ENCODE measurements around the gene GPSM1. TPM values are rescaled to one million over a fixed set of nuclear protein-coding genes. Genes with fewer than 3 reads are reported as not detected.

The GPSM1 gene
- total RNA-seq, 1 experiment from 2014 or later, result 26.4 TPM

GRCh38 chr9:136357202-136357725 lies 29.9 kb downstream of the GPSM1 start:
- Histone ChIP-seq H3K9me3 (ENCODE audit: control insufficient read depth in 1 of 2, insufficient read depth in 1 of 2, low read depth in 1 of 2, low read length in 2 of 2) (no peaks in the 10 kb centered on the region), H3K27ac (ENCODE audit: low read depth, low read length) (no peak overlapping the region), H3K4me1 (ENCODE audit: control insufficient read depth in 1 of 2, insufficient read depth in 2 of 2, low read length in 2 of 2) (peaks cover 9 to 24% of the 10 kb centered on the region in 2 experiments; a peak in 3 of 4 replicates), H3K27me3 (ENCODE audit: insufficient read depth, low read length) (no peaks in the 10 kb centered on the region), H4K20me1 (ENCODE audit: insufficient read depth) (no peaks in the 10 kb centered on the region), H3K4me2 (ENCODE audit: low read length) (no peak overlapping the region), H3K4me3 (replicated peaks in 1 of 2; ENCODE audit: low read depth in 1 of 2, low read length in 2 of 2) (no peak overlapping the region), H3K9ac (ENCODE audit: low read length) (no peak overlapping the region), H3K79me2 (ENCODE audit: insufficient read depth, low read length) (no peaks in the 10 kb centered on the region), H3K36me3 (ENCODE audit: control insufficient read depth in 1 of 2, insufficient read depth in 2 of 2, low read length in 2 of 2) (no peaks in the 10 kb centered on the region; a peak in 1 of 4 replicates), H2AFZ (ENCODE audit: low read depth, low read length, poor library complexity, severe bottlenecking) (no peak overlapping the region), H3K9me2 (ENCODE audit: insufficient read depth) (no peaks in the 10 kb centered on the region)
- DNase-seq (ENCODE audit: low read depth, low spot score) (no peak), ATAC-seq (no peak)
- ChIA-PET RAD21 (ENCODE audit: low non-redundant PET in 1 of 2, low total read pairs in 2 of 2, uncharacterized antibody in 2 of 2, unreplicated experiment in 2 of 2) (no interaction called here), CTCF (no interaction called here), POLR2A (no interaction called here)
- BruUV-seq (replicated peaks), result no TSS peak
- TF ChIP-seq ELF1 (IDR thresholded peaks at IDR 0.05; ENCODE audit: borderline replicate concordance, low read depth), result no peak
- TF ChIP-seq FOSL1 (IDR thresholded peaks at IDR 0.05; ENCODE audit: low read depth), result no peak
- TF ChIP-seq YY1 (IDR thresholded peaks at IDR 0.05; ENCODE audit: extremely low read depth, insufficient replicate concordance, low read depth, low read length), result no peak
- no peak for TF ChIP-seq ATF3 (IDR thresholded peaks at IDR 0.05)
- TF ChIP-seq CTCF (IDR thresholded peaks at IDR 0.05 in 2 of 3, conservative IDR thresholded peaks at IDR 0.05 in 1 of 3; ENCODE audit: borderline replicate concordance in 1 of 3, insufficient read depth in 1 of 3, low read depth in 2 of 3, low read length in 2 of 3), result no peak
- TF ChIP-seq EGR1 (IDR thresholded peaks at IDR 0.05; ENCODE audit: low read depth), result no peak
- TF ChIP-seq TCF7L2 (IDR thresholded peaks at IDR 0.05; ENCODE audit: borderline replicate concordance, extremely low read depth, insufficient read depth, insufficient read length), result no peak
- TF ChIP-seq RAD21 (IDR thresholded peaks at IDR 0.05; ENCODE audit: low read depth), result no peak
- TF ChIP-seq POLR2AphosphoS5 (IDR thresholded peaks at IDR 0.05; ENCODE audit: low read depth, low read length), result no peak
- TF ChIP-seq CEBPB (IDR thresholded peaks at IDR 0.05; ENCODE audit: low read depth), result no peak
- TF ChIP-seq, protein P1, sequence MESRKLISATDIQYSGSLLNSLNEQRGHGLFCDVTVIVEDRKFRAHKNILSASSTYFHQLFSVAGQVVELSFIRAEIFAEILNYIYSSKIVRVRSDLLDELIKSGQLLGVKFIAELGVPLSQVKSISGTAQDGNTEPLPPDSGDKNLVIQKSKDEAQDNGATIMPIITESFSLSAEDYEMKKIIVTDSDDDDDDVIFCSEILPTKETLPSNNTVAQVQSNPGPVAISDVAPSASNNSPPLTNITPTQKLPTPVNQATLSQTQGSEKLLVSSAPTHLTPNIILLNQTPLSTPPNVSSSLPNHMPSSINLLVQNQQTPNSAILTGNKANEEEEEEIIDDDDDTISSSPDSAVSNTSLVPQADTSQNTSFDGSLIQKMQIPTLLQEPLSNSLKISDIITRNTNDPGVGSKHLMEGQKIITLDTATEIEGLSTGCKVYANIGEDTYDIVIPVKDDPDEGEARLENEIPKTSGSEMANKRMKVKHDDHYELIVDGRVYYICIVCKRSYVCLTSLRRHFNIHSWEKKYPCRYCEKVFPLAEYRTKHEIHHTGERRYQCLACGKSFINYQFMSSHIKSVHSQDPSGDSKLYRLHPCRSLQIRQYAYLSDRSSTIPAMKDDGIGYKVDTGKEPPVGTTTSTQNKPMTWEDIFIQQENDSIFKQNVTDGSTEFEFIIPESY (IDR thresholded peaks at IDR 0.05; ENCODE audit: extremely low read depth, insufficient replicate concordance, low read length), result no peak
- no peak for TF ChIP-seq EZH2 (IDR thresholded peaks at IDR 0.05)
- no peak for TF ChIP-seq CBX3 (IDR thresholded peaks at IDR 0.05; ENCODE audit: low read depth)
- no peak for TF ChIP-seq SRF (IDR thresholded peaks at IDR 0.05; ENCODE audit: low read depth)
- no peak for TF ChIP-seq EZH2phosphoT487 (IDR thresholded peaks at IDR 0.05; ENCODE audit: borderline replicate concordance)
- no peak for TF ChIP-seq ZNF274 (IDR thresholded peaks at IDR 0.05; ENCODE audit: low read depth, low read length)
- intact Hi-C loops (cut with micrococcal nuclease), result no loop called here

Measured in HCT116 (cell line).